IMR-90 (cell line): ENCODE results near the gene ACAD11. TPM values are rescaled to one million over a fixed set of nuclear protein-coding genes. Genes with fewer than 3 reads are reported as not detected.

ENCODE experiments used
- ATAC-seq: fragments of 200-7000 bp; cut with Tn5 transposase; 2 replicates; pipeline ENCODE4 v1.9.1; 2020; ENCODE audit warnings: low read depth, mild to moderate bottlenecking, moderate library complexity
- BruUV-seq: library from RNA; stranded (reverse); fragments of 400-500 nt; replicated peaks from 2 replicates; lab custom pipeline; 2021; lab: Mats Ljungman, UMichigan
- CTCF ChIA-PET: fragments of 300-600 bp; formaldehyde crosslinking; extraction: SDS; loops from one replicate; lab custom pipeline; 2021; ENCODE audit warnings: antibody characterized with exemption; lab: Yijun Ruan, JAX
- POLR2A ChIA-PET: fragments of 300-600 bp; sonication (Branson Sonifier 250); formaldehyde crosslinking; loops from one replicate; lab custom pipeline; 2022; ENCODE audit warnings: antibody characterized with exemption; ENCODE audit not compliant: unreplicated experiment; lab: Charles Lee
- DNase-seq: peaks from one replicate; pipeline ENCODE4 v3.0.0; 2013
- H2AFZ ChIP-seq: replicated peaks from 2 replicates; pipeline ENCODE3; 2013; ENCODE audit warnings: low read length, mild to moderate bottlenecking; ENCODE audit not compliant: poor library complexity
- H2AK5ac ChIP-seq: 2 replicates; pipeline ENCODE4 v1.6.1; 2013; ENCODE audit warnings: low read depth, low read length, inconsistent platforms
- H2AK9ac ChIP-seq: replicated peaks from 2 replicates; pipeline ENCODE3; 2013; ENCODE audit warnings: mild to moderate bottlenecking, low read depth, low read length, moderate library complexity; ENCODE audit not compliant: poor library complexity
- H2BK120ac ChIP-seq: 2 replicates; pipeline ENCODE4 v1.6.1; 2013; ENCODE audit warnings: low read depth, low read length, inconsistent platforms
- H2BK15ac ChIP-seq: 3 replicates; pipeline ENCODE4 v1.6.1; 2013; ENCODE audit warnings: low read depth, low read length, inconsistent platforms
- H2BK20ac ChIP-seq: 2 replicates; pipeline ENCODE4 v1.6.1; 2013; ENCODE audit warnings: low read depth, mild to moderate bottlenecking, inconsistent platforms, low read length, moderate library complexity
- H2BK5ac ChIP-seq: 2 replicates; pipeline ENCODE4 v1.6.1; 2013; ENCODE audit warnings: mild to moderate bottlenecking, low read depth, low read length, inconsistent platforms; ENCODE audit not compliant: poor library complexity, severe bottlenecking
- H3K14ac ChIP-seq: replicated peaks from 2 replicates; pipeline ENCODE4 v1.6.1; 2013; ENCODE audit warnings: low read depth, low read length, inconsistent platforms
- H3K18ac ChIP-seq: 2 replicates; pipeline ENCODE4 v1.6.1; 2013; ENCODE audit warnings: low read depth, low read length, control low read depth
- H3K23ac ChIP-seq: 2 replicates; pipeline ENCODE4 v1.6.1; 2013; ENCODE audit warnings: low read depth, low read length, inconsistent platforms
- H3K27ac ChIP-seq: 2 replicates; pipeline ENCODE4 v1.5.1; 2013; ENCODE audit warnings: mild to moderate bottlenecking, control low read depth, low read length; ENCODE audit not compliant: insufficient read depth
- H3K27me3 ChIP-seq: 2 replicates; pipeline ENCODE4 v1.6.1; 2013; ENCODE audit warnings: low read length; ENCODE audit not compliant: control insufficient read depth, insufficient read depth
- H3K36me3 ChIP-seq: 2 replicates; pipeline ENCODE4 v1.6.1; 2013; ENCODE audit warnings: low read length, mixed read lengths; ENCODE audit not compliant: control insufficient read depth, insufficient read depth
- H3K4ac ChIP-seq: 2 replicates; pipeline ENCODE4 v1.6.1; 2013; ENCODE audit warnings: low read depth, low read length, inconsistent platforms
- H3K4me1 ChIP-seq: 2 replicates; pipeline ENCODE4 v1.6.1; 2013; ENCODE audit warnings: low read length, mixed read lengths; ENCODE audit not compliant: control insufficient read depth, insufficient read depth
- H3K4me2 ChIP-seq: 2 replicates; pipeline ENCODE4 v1.6.1; 2013; ENCODE audit warnings: low read depth, mild to moderate bottlenecking, control low read depth, low read length, moderate library complexity
- H3K4me3 ChIP-seq: 2 replicates; pipeline ENCODE4 v1.5.1; 2013; ENCODE audit warnings: low read depth, mild to moderate bottlenecking, control low read depth, low read length, moderate library complexity; ENCODE audit not compliant: insufficient read depth
- H3K56ac ChIP-seq: 2 replicates; pipeline ENCODE4 v1.6.1; 2013; ENCODE audit warnings: low read length, inconsistent platforms; ENCODE audit not compliant: insufficient read depth; ENCODE audit errors: extremely low read depth
- H3K79me1 ChIP-seq, 2 experiments: 2 replicates each; pipeline ENCODE4 v1.6.1; 2013; ENCODE audit warnings: low read length in 2 of 2, inconsistent platforms in 1 of 2, low read depth in 1 of 2
- H3K9ac ChIP-seq: 2 replicates; pipeline ENCODE4 v1.6.1; 2013; ENCODE audit warnings: low read depth, low read length, control low read depth
- H3K9me1 ChIP-seq: 2 replicates; pipeline ENCODE4 v1.6.1; 2013; ENCODE audit warnings: low read length, inconsistent platforms; ENCODE audit not compliant: insufficient read depth
- H3K9me3 ChIP-seq: 2 replicates; pipeline ENCODE4 v1.6.1; 2013; ENCODE audit warnings: low read length; ENCODE audit not compliant: control insufficient read depth, insufficient read depth
- H4K20me1 ChIP-seq: 2 replicates; pipeline ENCODE4 v1.6.1; 2013; ENCODE audit warnings: low read length, inconsistent platforms; ENCODE audit not compliant: insufficient read depth
- H4K5ac ChIP-seq: 2 replicates; pipeline ENCODE4 v1.6.1; 2013; ENCODE audit warnings: mild to moderate bottlenecking, low read depth, low read length, control low read depth
- H4K8ac ChIP-seq, 2 experiments: 2 replicates each; pipeline ENCODE4 v1.6.1; 2013; ENCODE audit warnings: low read depth in 2 of 2, low read length in 2 of 2, control low read depth in 1 of 2, inconsistent platforms in 1 of 2
- H4K91ac ChIP-seq: 2 replicates; pipeline ENCODE4 v1.6.1; 2013; ENCODE audit warnings: low read depth, low read length, inconsistent platforms; ENCODE audit not compliant: insufficient read depth
- BHLHE40 ChIP-seq: fragments of 150-350 bp; IDR thresholded peaks from 2 replicates; pipeline ENCODE4 v1.6.1; 2016; ENCODE audit warnings: mild to moderate bottlenecking, low read depth, low read length
- CEBPB ChIP-seq: IDR thresholded peaks from 2 replicates; pipeline ENCODE4 v1.6.1; 2012; ENCODE audit warnings: low read depth, low read length, improper control_type of control experiment
- CHD1 ChIP-seq: IDR thresholded peaks from 2 replicates; pipeline ENCODE4 v1.6.1; 2012; ENCODE audit warnings: low read depth, low read length, improper control_type of control experiment
- FOS ChIP-seq: fragments of 150-350 bp; IDR thresholded peaks from 2 replicates; pipeline ENCODE4 v1.6.1; 2016; ENCODE audit warnings: low read depth, low read length
- MAFK ChIP-seq: IDR thresholded peaks from 2 replicates; pipeline ENCODE4 v1.6.1; 2012; ENCODE audit warnings: low read depth, low read length, improper control_type of control experiment
- MAZ ChIP-seq: IDR thresholded peaks from 2 replicates; pipeline ENCODE4 v1.6.1; 2012; ENCODE audit warnings: low read depth, mild to moderate bottlenecking, low read length, improper control_type of control experiment, moderate library complexity, borderline replicate concordance
- MXI1 ChIP-seq: IDR thresholded peaks from 2 replicates; pipeline ENCODE4 v1.6.1; 2012; ENCODE audit warnings: low read depth, mild to moderate bottlenecking, low read length, moderate library complexity, borderline replicate concordance
- NFE2L2 ChIP-seq: fragments of 150-350 bp; IDR thresholded peaks from 2 replicates; pipeline ENCODE4 v1.6.1; 2016; ENCODE audit warnings: low read depth, mild to moderate bottlenecking, low read length
- POLR2A ChIP-seq: IDR thresholded peaks from 2 replicates; pipeline ENCODE4 v1.6.1; 2012; ENCODE audit warnings: mild to moderate bottlenecking, low read depth, low read length
- RAD21 ChIP-seq: IDR thresholded peaks from 2 replicates; pipeline ENCODE4 v1.6.1; 2012; ENCODE audit warnings: low read length, improper control_type of control experiment
- RCOR1 ChIP-seq: IDR thresholded peaks from 2 replicates; pipeline ENCODE4 v1.6.1; 2012; ENCODE audit warnings: mild to moderate bottlenecking, low read length, improper control_type of control experiment; ENCODE audit not compliant: insufficient replicate concordance
- RFX5 ChIP-seq: IDR thresholded peaks from 2 replicates; pipeline ENCODE4 v1.8.0; 2012; ENCODE audit warnings: low read depth, mild to moderate bottlenecking, low read length, moderate library complexity
- SMC3 ChIP-seq: fragments of 150-350 bp; IDR thresholded peaks from 2 replicates; pipeline ENCODE4 v1.6.1; 2016; ENCODE audit warnings: low read depth, mild to moderate bottlenecking, antibody characterized with exemption, low read length, moderate library complexity
- WGBS, 2 experiments: methylation state at CpG; one replicate each; pipeline versions ENCODE4 v1.1.5 to v1.1.7; 2013; ENCODE audit warnings: missing lambda C conversion rate in 2 of 2; ENCODE audit not compliant: insufficient read length in 1 of 2; ENCODE audit errors: extremely low coverage in 2 of 2; 5-methylcytosine and 5-hydroxymethylcytosine counted together
- dilution Hi-C: fragments of 300-500 bp; cut with HindIII; formaldehyde crosslinking; loops from one replicate; pipeline ENCODE4 v1.14.3; 2018; ENCODE audit warnings: low sequenced_read_pairs; ENCODE audit not compliant: unreplicated experiment
- in situ Hi-C: fragments of 300-500 bp; cut with MboI; formaldehyde crosslinking; loops from 3 replicates; pipeline ENCODE4 v1.14.3; 2019; ENCODE audit warnings: low sequenced_read_pairs, inconsistent platforms, mixed read lengths
- intact Hi-C: fragments of 100-400 bp; cut with micrococcal nuclease; formaldehyde crosslinking; loops from 2 replicates; pipeline ENCODE4 v1.10.0; 2022
- polyA plus RNA-seq, 3 experiments: library from polyadenylated mRNA; depleted of rRNA; stranded (reverse); fragments of >200 nt; gene quantifications; 2 replicates each; pipeline ENCODE4 v1.2.3, GENCODE V29; 2012; ENCODE audit warnings: low replicate concordance in 1 of 3
- total RNA-seq: library from RNA; depleted of rRNA; stranded (reverse); fragments of >200 nt; gene quantifications from 2 replicates; pipeline ENCODE4 v1.2.3, GENCODE V29; 2012
- TF ChIP-seq, protein P1 (sequence below): fragments of 150-350 bp; IDR thresholded peaks from 2 replicates; pipeline ENCODE4 v1.6.1; 2016; ENCODE audit warnings: low read depth, mild to moderate bottlenecking, low read length, moderate library complexity, borderline replicate concordance
- TF ChIP-seq, protein P2 (sequence below): fragments of 150-350 bp; IDR thresholded peaks from 2 replicates; pipeline ENCODE4 v1.6.1; 2017; ENCODE audit warnings: mild to moderate bottlenecking, antibody characterized with exemption, low read length, low read depth
- TF ChIP-seq, protein P3 (sequence below): conservative IDR thresholded peaks from 2 replicates; pipeline ENCODE4 v1.5.1; 2012; ENCODE audit warnings: mild to moderate bottlenecking, low read depth, low read length, improper control_type of control experiment

ACAD11 gene
- total and polyA plus RNA-seq, 2 of the 4 experiments (the other 2 are of a cell fraction), result 16.0 to 18.8 TPM

DNA sequence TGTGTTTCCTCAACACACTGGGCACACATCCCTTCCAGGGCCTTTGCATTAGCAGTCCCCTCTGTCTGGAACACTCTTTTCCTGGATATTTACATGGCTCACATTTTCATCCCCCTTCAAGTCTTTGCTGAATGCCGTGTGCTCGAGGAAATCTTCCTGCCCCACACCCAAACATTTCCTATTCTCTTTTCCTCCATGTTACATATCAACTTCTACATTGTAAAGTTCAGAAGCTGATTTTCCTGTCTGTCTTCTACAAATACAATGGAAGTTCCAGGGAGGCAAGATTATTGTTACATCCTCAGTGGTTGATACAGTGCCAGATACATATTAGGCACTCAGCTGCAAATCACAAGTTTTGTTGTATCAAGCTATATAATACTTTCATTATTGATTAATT lies 4.1 kb downstream of the ACAD11 start:
- H3K79me1 ChIP-seq, result peaks cover 11 to 34% of the 10 kb centered on the region in 2 experiments
- no peaks in the 10 kb centered on the region for H3K9me3 ChIP-seq
- dilution Hi-C loops (no loop called here), in situ Hi-C loops (no loop called here), intact Hi-C loops (loop anchor here (5.0 kb wide), 1 partner anchor 118 kb away; no protein-coding TSS in a partner anchor)
- H2AK9ac ChIP-seq, result no peak overlapping the region
- H2BK15ac ChIP-seq, result no peak overlapping the region
- H3K27ac ChIP-seq, result no peak overlapping the region
- TF ChIP-seq, protein P1, sequence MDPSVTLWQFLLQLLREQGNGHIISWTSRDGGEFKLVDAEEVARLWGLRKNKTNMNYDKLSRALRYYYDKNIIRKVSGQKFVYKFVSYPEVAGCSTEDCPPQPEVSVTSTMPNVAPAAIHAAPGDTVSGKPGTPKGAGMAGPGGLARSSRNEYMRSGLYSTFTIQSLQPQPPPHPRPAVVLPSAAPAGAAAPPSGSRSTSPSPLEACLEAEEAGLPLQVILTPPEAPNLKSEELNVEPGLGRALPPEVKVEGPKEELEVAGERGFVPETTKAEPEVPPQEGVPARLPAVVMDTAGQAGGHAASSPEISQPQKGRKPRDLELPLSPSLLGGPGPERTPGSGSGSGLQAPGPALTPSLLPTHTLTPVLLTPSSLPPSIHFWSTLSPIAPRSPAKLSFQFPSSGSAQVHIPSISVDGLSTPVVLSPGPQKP, result no peak
- TF ChIP-seq RCOR1, result no peak
- TF ChIP-seq BHLHE40, result no peak
- TF ChIP-seq, protein P2, sequence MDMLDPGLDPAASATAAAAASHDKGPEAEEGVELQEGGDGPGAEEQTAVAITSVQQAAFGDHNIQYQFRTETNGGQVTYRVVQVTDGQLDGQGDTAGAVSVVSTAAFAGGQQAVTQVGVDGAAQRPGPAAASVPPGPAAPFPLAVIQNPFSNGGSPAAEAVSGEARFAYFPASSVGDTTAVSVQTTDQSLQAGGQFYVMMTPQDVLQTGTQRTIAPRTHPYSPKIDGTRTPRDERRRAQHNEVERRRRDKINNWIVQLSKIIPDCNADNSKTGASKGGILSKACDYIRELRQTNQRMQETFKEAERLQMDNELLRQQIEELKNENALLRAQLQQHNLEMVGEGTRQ, result no peak
- TF ChIP-seq POLR2A, result no peak
- TF ChIP-seq FOS, result no peak
- no peak for TF ChIP-seq MAZ
- TF ChIP-seq CHD1, result no peak
- no peak for TF ChIP-seq SMC3
- TF ChIP-seq MXI1, result no peak
- TF ChIP-seq MAFK, result no peak
- TF ChIP-seq, protein P3, sequence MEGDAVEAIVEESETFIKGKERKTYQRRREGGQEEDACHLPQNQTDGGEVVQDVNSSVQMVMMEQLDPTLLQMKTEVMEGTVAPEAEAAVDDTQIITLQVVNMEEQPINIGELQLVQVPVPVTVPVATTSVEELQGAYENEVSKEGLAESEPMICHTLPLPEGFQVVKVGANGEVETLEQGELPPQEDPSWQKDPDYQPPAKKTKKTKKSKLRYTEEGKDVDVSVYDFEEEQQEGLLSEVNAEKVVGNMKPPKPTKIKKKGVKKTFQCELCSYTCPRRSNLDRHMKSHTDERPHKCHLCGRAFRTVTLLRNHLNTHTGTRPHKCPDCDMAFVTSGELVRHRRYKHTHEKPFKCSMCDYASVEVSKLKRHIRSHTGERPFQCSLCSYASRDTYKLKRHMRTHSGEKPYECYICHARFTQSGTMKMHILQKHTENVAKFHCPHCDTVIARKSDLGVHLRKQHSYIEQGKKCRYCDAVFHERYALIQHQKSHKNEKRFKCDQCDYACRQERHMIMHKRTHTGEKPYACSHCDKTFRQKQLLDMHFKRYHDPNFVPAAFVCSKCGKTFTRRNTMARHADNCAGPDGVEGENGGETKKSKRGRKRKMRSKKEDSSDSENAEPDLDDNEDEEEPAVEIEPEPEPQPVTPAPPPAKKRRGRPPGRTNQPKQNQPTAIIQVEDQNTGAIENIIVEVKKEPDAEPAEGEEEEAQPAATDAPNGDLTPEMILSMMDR, result no peak
- TF ChIP-seq CEBPB, result no peak
- TF ChIP-seq RAD21, result no peak
- TF ChIP-seq RFX5, result no peak
- TF ChIP-seq NFE2L2, result no peak
- no peak overlapping the region for H3K4me2 ChIP-seq
- no peak overlapping the region for H2AK5ac ChIP-seq
- H2BK20ac ChIP-seq, result no peak overlapping the region
- H2AFZ ChIP-seq, result no peak overlapping the region
- peaks cover 3% of the 10 kb centered on the region; the same call in 1 of the 2 replicates for H3K4me1 ChIP-seq
- POLR2A ChIA-PET, result no interaction called here
- H4K8ac ChIP-seq, result no peak overlapping the region
- no peak overlapping the region for H3K9ac ChIP-seq
- CTCF ChIA-PET, result no interaction called here
- no peak overlapping the region for H3K4ac ChIP-seq
- H3K18ac ChIP-seq, result no peak overlapping the region
- H3K56ac ChIP-seq, result no peak overlapping the region
- H3K4me3 ChIP-seq, result no peak overlapping the region
- no CpG with 5 or more reads among the region's 2 CpGs for WGBS, 2 experiments
- H4K5ac ChIP-seq, result no peak overlapping the region
- no peaks in the 10 kb centered on the region for H4K20me1 ChIP-seq
- H2BK5ac ChIP-seq, result no peak overlapping the region
- H3K27me3 ChIP-seq, result no peaks in the 10 kb centered on the region
- H4K91ac ChIP-seq, result no peak overlapping the region
- H3K14ac ChIP-seq, result no peak overlapping the region
- no TSS peak for BruUV-seq
- no peak overlapping the region for H2BK120ac ChIP-seq
- ATAC-seq (no peak), DNase-seq (no peak)
- 0 out of 2 replicates have a peak overlapping the region, but pooled peaks have one; percentile 10 for H3K23ac ChIP-seq
- 0 out of 2 replicates have a peak, but pooled peaks cover 5% of the 10 kb centered on the region for H3K9me1 ChIP-seq
- H3K36me3 ChIP-seq, result peaks cover 2% of the 10 kb centered on the region
